Hepatocyte (in vitro differentiated cells): ENCODE data around the gene TMEM8B.

Experiments
- CTCF ChIP-seq: fragments of 200-600 bp; sonication (generic); IDR thresholded peaks from 2 replicates; pipeline ENCODE4 v1.5.1; 2016; ENCODE audit warnings: antibody characterized with exemption, mild to moderate bottlenecking; ENCODE audit not compliant: poor library complexity
- EZH2 ChIP-seq: fragments of 200-600 bp; sonication (generic); IDR thresholded peaks from 2 replicates; pipeline ENCODE4 v1.6.1; 2016; ENCODE audit warnings: antibody characterized with exemption, mild to moderate bottlenecking, borderline replicate concordance
- EZH2phosphoT487 ChIP-seq: fragments of 200-600 bp; sonication (generic); IDR thresholded peaks from one replicate; pipeline ENCODE4 v1.6.1; 2018; ENCODE audit warnings: antibody characterized with exemption, mild to moderate bottlenecking, low read depth, moderate library complexity; ENCODE audit not compliant: unreplicated experiment, severe bottlenecking

- no peak for TF ChIP-seq CTCF
- no peak for TF ChIP-seq EZH2
- no peak for TF ChIP-seq EZH2phosphoT487
Observed at GRCh38 chr9:35800530-35800929, 28.5 kb upstream of the TMEM8B start.
